ENCODE measurements around the gene PEX19.

Gene PEX19

DNA sequence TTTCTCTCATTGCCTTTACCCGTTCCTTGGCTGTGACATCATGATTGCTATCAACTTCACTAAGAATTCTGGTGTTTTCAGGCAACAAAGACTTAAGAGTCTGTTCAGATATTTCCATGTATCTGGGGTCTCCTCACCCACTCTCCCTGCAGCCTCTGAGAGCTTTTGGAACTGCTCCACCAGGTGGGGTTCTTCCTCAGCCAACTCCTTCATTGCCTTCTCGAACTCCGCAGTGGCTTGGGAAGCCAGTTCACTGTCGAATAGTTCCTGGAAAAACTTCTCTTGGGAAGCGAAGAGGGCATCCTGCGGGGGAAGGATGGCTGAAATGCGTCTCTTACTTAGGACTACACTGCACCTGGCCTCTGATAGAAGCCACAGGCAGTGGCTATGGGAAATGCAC is 2.1 kb downstream of the PEX19 start:
- TF ChIP-seq, protein P1, sequence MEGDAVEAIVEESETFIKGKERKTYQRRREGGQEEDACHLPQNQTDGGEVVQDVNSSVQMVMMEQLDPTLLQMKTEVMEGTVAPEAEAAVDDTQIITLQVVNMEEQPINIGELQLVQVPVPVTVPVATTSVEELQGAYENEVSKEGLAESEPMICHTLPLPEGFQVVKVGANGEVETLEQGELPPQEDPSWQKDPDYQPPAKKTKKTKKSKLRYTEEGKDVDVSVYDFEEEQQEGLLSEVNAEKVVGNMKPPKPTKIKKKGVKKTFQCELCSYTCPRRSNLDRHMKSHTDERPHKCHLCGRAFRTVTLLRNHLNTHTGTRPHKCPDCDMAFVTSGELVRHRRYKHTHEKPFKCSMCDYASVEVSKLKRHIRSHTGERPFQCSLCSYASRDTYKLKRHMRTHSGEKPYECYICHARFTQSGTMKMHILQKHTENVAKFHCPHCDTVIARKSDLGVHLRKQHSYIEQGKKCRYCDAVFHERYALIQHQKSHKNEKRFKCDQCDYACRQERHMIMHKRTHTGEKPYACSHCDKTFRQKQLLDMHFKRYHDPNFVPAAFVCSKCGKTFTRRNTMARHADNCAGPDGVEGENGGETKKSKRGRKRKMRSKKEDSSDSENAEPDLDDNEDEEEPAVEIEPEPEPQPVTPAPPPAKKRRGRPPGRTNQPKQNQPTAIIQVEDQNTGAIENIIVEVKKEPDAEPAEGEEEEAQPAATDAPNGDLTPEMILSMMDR (IDR thresholded peaks at IDR 0.05; ENCODE audit: insufficient read depth, low read depth, low read length, missing control alignments) = no peak
- H3K4me3 ChIP-seq (ENCODE audit: low read length) = no peak overlapping the region
- DNase-seq (ENCODE audit: low read depth) = no peak

DNA sequence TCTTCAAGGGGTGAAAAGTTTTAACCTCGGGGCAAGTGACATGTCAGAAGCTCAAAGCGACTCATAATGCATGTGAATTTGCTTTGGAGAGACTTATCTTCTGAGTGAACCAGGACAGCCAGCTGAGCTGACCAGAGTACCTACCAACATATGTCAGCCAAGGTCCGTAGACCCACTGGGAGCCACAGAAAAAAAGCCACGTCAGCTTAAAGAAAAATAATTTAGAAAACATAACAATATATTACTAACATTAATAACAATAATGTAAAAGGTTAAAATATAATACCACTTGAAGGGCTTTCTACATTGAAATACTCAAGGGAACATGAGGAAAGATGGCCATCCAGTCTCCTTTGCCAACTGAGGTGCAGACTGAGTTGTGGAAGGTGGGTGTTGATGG is 6.9 kb downstream of the PEX19 start:
- TF ChIP-seq, protein P1 (IDR thresholded peaks at IDR 0.05; ENCODE audit: insufficient read depth, low read depth, low read length, missing control alignments) = no peak
- no peak for DNase-seq (ENCODE audit: low read depth)
- H3K4me3 ChIP-seq (ENCODE audit: low read length) = no peak overlapping the region

DNA sequence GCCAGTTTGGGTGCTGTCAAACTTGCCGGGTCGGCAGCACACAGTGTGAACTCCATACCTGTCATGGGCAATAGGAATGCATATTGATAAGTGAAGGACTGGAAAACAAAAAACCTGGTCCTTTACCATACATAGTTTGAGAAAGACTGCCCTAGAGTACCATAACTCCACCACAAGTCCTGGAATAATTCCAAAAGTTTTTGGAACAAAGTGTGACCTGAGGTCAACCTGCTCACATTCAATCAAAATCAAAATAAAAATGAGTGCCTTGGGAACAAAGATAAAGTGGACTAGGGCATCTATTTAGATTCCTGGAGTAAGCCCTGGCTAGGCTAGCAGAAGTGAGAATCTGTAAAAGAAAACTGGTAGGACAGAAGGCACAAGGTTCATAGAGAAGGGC is 7.6 kb downstream of the PEX19 start:
- TF ChIP-seq, protein P1 (IDR thresholded peaks at IDR 0.05; ENCODE audit: insufficient read depth, low read depth, low read length, missing control alignments) = no peak
- no peak for DNase-seq (ENCODE audit: low read depth)
- no peak overlapping the region for H3K4me3 ChIP-seq (ENCODE audit: low read length)

DNA sequence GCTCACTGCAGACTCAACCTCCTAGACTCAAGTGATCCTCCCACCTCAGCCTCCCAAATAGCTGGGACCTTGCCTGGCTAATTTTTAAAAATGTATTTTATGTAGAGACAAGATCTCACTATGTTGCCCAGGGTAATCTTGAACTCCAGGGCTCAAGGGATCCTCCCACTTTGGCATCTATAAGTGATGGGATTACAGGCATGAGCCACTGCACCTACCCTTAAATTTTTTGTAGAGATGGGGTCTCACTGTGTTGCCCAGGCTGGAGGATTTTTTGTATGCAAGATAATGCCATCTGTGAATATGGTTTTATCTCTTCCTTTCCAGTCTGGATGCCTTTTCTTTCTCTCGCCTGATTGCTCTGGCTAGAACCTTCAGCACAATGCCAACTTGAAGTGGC is 13.9 kb downstream of the PEX19 start:
- TF ChIP-seq, protein P1 (IDR thresholded peaks at IDR 0.05; ENCODE audit: insufficient read depth, low read depth, low read length, missing control alignments) = no peak
- DNase-seq (ENCODE audit: low read depth) = no peak
- no peak overlapping the region for H3K4me3 ChIP-seq (ENCODE audit: low read length)

DNA sequence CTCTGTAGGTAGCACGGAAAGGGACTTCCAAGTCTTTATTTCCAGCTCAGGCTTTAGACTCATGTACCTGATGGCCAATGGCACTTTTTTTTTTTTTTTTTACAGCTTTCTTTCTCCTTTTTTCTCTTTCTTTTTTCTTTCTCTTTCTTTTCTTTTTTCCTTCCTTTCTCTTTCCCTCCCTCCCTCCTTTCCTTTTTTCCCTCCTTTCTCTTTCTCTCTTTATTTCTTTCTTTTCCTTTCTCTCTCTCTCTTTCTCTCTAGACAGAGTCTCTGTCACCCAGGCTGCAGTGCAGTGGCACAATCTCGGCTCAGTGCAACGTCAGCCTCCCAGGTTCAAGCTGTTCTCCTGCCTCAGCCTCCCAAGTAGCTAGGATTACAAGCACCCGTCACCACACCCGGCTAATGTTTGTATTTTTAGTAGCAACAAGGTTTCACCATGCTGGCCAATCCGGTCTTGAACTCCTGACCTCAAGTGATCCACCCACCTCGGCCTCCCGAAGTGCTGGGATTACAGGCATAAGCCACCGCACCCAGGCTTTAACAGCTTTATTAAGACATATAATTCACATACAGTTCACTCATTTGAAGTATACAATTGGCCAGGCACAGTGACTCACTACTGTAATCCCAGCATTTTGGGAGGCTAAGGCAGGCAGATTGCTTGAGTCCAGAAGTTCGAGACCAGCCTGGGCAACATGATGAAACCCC is 17.5 kb downstream of the PEX19 start:
- no peak overlapping the region for H3K4me3 ChIP-seq (ENCODE audit: low read length)
- no peak for DNase-seq (ENCODE audit: low read depth)
- TF ChIP-seq, protein P1 (IDR thresholded peaks at IDR 0.05; ENCODE audit: insufficient read depth, low read depth, low read length, missing control alignments) = no peak

DNA sequence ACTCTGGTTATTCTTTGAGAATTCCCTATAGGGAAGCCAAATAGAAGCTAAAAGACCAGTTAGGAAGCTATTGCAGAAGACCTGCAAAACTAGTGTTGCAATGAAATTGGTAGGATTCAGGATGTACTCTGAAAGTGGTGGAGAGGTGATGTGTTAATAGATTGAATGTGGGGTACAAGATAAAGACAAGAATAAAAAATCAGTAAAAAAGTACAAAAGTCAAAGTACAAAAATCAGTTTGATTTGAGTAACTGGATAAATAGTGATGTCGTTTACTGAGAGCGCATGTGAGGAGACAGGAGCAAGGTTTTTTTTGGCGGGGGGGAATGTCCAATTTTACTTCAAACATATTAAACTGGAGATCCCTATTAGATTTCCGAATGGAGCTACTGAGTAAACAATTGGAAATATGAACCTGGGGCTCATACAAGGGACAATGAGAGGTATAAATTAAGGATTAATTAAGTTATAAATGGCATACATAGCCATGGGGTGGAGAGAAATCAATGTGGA is 20.1 kb downstream of the PEX19 start:
- TF ChIP-seq, protein P1 (IDR thresholded peaks at IDR 0.05; ENCODE audit: insufficient read depth, low read depth, low read length, missing control alignments) = no peak
- no peak for DNase-seq (ENCODE audit: low read depth)
- no peak overlapping the region for H3K4me3 ChIP-seq (ENCODE audit: low read length)

All from epithelial cell of esophagus (primary cell).